Midbrain (tissue), 1 donor: ENCODE measurements around the gene PPP2R2B.

Experiments
- DNase-seq: peaks from one replicate; lab custom pipeline; 2025; lab: John Stamatoyannopoulos, UW

The PPP2R2B gene

DNA sequence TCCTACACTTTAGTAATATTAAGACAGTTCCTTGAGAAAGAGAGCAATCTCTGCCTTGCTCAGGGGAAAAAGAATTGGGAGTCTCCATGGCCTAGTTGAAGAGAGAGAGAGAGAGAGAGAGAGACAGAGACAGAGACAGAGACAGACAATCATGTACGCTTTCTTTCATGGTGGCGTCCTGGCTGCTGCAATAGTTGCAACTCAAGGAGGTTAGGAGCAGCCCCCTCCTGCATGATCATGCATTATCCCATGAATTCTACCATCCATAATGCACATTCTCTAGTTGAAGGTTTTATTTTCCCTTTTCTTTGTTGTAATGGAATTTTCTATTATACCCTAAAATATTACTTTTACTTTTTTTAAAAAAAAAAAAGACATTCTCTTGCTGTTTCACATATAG lies 50.7 kb downstream of the PPP2R2B start:
- no peak for DNase-seq

DNA sequence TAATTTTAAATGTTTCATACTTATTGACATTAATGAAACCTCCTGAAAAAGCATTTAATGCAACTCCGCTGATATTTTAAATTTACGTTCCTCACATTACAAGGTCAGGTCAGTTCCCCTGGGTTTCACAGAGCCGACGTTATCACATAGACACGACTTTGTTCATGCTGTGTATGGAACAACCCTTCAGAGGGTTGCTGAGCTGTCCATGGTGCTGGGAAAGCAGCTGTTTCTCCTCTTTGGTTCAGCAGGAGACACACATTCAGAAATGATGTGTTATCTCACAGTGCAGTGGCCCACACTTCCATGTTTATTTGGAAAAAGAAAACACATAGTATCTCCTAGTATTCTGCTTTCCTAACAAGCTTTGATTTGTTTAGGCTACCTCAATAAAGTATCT lies 53.5 kb downstream of the PPP2R2B start:
- peak; percentile 23 for DNase-seq

DNA sequence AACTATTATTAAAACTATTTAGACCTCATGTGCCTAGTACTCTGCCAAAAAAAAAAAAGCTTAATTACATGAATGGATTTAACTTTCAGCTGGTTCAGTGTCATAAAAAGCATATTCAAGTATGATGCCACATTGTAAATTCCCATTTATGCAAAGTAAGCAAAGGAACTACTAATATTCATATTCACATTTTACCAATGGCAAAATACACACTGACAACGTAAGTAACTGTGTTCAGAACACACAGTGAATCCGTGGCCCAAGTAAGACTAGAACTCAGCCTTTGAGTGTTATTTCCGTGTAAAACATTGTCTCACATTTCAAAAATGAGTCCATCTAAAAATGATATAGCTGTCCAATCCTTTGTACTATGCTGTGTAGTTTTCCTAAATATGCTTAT lies 56.8 kb downstream of the PPP2R2B start:
- no peak for DNase-seq

DNA sequence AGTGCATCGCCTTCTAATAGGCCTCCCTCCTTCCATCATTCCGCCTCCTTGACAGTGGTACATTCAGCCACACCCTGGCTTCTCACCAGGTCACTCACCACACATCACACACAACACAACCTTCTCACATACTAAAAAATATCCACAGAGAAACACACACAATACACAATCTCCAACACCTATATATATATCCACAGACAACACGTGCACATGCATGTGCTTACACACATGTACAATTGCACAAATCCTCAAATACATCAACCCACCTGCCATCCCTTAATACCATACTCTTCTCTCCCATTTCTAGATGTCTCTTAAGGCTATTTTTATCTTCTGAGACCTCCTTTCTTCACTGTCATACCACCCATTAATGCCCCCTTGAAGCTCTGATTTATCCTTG lies 57.6 kb downstream of the PPP2R2B start:
- no peak for DNase-seq

DNA sequence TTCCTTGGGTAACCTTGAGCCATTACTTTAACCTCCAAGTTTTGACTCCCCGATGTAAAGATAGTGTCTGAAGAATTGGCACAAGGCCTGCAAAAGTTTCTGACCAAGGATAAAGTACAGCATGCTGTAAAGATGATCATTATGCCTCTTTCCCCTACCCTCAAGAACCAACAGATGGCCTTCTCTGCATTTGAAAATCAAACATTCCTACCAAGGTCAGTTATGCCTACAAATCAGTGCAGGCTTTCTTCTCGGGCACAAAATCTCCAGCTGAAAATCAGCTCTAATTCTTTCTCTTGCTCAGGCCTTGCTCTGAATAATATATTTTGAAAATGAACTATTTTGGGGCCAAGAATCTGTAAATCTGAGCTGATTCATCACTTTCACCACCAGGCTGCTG lies 59.7 kb downstream of the PPP2R2B start:
- no peak for DNase-seq

DNA sequence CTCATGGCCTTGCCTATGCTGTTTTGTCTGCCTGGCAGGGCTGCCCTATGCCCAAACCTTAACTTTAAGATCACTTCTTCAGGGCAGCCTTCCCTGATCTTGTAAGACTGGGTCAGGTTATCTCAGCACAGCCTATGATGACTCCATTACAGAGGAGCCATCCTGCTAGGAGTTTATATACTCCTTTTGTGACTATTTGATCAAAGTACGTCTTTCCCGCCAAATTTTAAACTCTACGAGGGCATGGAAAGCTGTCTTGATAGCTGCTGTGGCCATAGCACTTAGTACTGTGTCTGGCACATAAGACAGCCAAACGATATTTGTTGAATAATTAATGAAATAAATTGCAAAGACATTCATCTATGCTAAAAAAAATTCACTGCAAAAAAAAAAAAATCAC lies 60.6 kb downstream of the PPP2R2B start:
- DNase-seq = no peak

DNA sequence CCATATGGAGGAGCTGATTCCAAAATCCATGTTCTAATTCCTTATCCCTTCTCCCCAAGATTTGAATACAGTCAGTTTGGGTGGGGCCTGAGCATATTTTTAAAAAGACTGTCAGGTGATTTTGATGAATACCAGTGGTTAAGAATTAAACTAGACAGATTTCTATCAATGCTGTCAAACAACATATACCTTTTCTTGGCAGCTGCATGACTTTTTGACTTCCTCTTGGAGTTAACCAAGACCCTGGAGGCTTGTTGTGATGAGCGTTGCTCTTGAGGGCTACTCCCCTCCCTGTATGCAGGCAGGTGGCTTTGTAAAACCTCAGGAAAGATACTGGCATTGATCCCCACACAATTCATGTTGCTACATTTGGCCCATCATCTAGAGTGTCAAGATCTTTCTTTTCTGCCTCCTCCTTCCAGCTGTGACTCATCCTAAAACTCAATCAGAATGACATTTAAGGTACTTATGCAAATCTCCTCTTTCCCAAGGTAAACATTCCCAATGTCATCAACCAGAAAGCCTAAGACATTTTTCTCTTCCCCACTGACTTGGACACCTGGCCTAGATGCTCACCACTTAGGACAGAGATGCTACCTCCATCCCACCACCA lies 61.7 kb downstream of the PPP2R2B start:
- no peak for DNase-seq

DNA sequence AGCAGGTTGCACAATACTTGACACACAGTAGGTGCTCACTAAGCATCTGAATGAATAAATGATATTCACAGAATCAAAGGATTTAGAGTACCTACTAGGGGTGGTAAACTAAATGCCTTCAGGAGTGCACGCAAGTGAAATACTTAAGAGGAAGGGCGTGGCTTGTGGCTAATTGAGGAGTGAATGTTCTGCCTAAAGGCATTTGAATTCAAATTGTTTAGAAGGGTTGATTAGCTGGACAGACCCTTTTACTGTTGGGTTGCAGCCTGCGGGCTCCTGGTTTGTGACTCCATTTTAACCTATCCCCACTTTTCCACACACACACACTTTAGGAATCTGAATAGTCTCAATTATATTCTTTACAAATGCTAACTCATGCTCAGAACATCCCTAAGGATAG lies 63.1 kb downstream of the PPP2R2B start:
- no peak for DNase-seq

DNA sequence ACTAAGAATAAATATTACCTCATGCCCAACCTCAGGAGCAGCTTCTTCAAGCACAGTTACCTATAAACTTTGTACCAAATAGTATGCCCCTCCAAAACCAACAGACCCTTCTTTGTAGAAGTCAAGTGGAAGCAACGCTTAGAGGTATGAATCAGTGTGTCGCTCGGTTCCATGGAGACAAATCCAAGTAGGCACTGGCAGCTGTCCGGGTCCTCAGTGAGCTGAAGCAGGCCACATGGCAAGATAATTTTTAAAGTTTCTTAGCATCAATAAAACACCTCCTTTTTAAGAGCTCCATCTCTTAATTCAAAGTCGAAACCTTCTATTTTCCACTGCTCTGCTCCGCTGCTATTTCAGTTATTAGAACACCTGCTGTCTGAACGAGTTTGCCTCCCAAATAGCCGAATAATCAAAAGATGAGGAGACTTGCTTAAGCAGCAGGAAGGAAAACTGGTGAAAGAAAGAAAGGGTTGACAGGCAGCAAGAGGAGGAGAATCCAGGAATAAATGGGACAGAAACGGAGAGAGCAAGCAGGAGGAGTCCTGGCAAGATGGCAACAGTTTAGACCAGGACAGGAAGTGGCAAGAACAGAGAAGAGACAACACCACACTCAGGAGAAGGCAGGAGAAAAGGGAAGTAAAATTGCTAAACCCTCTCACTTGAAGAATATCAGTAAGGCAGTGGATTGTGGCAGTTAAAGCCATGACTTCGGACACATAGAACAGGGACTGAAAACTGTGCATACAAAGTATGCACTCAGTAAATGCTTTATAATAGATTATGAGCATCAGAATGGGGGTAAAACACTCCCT lies 65.0 kb downstream of the PPP2R2B start:
- peak; percentile 17 for DNase-seq

DNA sequence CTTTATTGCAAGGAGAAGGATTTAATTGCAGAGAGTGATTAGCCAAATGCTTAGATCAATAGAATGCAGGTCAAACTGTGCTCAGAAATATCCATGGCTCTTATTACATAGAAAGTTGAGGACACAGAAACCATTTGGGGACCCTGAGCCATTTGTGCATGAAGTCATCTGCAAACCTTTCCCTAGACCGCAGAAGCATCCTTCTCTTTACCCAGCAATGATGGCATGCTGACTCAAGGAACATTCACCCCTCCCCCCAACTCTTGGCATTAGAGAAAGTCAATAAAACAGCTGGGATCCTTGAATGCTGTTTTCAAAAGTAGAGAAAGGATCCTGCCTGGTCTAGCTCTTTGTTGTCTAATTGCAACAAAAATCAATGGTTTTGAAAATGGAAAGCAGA lies 73.5 kb downstream of the PPP2R2B start:
- no peak for DNase-seq

DNA sequence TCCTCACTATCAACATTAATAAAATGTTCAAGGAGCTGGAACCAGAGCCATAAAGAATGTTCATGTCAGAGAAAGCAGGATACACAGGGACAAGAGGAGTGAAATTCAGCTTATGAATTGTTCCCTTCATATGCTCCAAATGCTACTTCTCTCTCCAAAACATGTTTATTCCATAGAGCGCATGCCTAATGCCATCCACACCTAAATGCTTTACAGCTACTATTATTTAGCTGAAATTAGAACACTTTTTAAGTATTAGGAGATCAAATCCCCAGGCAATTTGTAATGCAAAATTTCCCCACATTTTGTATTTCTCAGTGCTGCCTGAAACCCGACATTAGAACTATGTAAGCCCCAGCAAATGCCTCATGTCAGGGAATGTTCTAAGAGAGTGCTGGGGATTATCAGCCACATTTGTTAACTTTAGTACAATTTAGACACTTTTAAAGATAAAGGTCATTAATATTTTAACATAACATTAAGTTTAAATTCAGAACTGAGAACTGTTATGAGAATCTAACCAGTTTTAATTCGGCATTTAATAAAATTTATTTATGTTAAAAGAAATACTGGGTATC lies 75.5 kb downstream of the PPP2R2B start:
- DNase-seq = no peak

DNA sequence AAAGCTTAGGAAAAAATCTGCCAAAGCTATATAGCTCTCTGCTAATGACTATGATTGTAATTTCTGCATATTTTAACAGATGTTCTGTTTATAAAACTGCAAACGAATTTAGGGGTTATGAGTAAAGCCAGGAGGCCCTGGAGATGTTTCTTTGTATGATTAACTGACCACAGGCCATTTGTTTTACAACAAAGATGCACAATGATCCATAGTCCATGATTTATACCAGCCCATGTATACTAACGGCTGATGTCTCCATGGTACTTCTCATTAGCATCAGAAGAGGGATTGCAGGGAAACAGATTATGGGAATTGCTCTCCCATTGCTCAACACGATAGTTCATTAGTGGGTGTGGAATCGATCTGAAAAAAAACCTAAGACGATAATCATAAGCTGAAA lies 78.9 kb downstream of the PPP2R2B start:
- DNase-seq = no peak

DNA sequence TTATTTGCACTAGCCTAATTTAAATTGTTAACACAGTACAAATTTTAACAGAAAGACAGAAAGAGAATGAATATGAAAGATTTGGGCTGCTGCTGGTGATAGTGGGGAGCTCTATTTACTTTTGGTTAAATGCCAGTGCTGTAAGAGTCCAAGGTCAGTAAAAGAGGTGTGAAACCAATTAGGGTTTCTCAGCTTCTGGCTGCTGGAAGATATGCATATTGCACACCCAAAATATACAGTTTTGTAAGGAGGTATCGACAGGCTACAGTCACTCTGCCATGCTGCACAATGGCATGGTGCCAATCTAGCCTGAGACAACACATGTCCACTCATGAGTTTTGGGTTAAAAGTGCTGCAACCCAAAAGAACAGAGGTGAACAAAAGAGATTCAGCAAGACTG lies 79.3 kb downstream of the PPP2R2B start:
- no peak for DNase-seq

DNA sequence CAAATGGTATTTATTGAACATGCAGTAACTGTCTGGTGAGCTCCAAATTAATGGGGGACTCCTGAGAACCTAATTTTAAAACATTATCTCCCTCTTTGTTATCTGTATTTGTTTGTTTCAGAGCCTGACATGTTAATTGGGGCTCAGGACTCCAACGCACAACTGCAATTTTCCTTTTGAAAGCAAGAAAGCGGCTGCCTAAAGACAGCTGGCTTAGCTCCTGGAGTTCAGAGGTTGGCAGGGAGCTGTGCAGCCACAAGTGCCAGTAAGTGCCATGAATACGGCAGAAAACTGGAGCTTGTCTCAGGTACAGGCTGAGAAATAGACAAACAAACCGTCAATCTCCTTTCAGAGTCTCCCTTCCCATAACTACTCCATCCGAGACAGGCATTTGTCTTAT lies 80.9 kb downstream of the PPP2R2B start:
- peak; percentile 20 for DNase-seq

DNA sequence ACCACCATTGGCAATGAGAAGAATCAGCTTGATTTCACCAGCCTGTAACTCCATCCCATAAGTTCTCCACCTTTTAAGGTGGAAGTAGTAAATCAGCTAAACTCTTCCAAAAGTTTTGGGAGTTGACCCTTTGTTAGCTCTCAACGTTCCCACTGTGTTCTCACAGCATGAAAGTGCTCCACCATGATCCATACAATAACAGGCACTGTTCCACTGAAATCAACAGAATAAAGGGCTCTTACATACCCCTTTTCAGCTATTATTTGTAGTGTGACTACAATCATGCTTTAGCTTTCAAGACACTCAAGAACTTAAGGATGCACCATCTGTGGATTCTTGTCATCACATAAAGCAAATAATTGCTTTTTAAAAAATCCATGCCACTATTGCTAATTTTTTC lies 81.6 kb downstream of the PPP2R2B start:
- no peak for DNase-seq

DNA sequence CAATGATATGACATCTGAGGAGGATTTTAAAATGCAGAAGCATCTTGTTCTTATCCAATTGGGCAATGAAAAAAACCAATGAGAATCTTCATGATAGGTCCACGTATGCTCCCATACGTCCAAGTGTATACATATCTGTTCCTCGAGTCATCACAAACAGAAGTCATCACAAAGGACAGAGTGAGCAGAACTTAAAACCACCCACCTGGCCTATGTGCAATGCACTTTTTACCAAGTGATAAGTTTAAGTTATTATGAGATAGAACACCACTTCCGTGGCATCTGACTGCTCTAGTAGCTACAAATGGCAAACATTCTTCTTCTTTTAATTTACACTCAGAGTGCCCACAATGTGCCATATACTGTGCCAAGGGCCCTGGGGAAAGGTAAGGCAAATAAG lies 82.4 kb downstream of the PPP2R2B start:
- DNase-seq = no peak

DNA sequence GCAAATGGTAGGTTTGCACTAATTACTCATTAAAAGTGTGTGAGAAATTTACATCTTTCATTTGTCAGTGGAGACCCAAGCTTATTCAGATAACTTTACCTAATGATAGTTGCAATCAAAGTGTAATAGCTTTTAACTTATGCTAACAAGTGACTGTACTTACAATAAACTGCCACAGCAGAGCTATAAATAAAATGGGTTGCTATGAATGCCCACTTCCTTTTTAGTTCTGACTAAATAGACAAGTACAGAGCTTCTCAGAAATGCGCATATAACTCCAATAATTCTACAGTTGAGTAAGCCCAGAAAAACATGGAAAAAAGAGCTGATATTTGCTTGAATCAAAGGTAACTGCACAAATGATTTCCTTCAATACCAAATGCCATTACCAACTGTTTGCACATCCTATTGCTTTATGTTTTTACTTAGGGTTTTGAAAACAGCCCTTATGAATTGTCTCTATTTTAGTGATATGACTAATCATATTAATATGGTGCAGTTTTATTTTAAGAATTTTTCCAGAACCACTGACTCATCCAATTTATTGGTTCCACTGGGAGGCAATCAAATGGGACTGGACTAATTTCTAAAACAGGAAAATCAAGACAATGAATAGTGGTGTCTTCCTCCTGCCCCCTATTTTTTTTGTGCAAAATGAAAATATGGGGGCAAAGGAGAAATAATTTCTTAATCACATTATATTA lies 84.1 kb downstream of the PPP2R2B start:
- DNase-seq = no peak

DNA sequence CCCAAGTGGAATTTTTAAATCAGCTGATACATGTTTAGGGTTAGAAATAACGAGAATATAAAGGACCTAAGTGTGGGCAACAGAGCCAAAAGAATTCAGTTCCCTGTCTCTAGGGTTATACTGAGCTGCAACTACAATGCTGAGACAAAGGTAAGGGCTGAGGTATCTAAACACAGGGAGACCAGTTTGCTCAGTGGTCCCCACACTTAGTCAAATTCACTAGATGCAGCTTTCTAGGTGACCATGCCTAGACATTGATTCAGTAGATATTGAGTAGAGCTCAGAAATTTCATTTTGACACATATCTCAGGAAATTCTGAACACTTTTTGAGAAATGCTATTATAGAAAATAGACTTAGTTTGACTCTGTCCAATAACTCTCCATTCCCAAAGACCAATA lies 84.8 kb downstream of the PPP2R2B start:
- DNase-seq = no peak

DNA sequence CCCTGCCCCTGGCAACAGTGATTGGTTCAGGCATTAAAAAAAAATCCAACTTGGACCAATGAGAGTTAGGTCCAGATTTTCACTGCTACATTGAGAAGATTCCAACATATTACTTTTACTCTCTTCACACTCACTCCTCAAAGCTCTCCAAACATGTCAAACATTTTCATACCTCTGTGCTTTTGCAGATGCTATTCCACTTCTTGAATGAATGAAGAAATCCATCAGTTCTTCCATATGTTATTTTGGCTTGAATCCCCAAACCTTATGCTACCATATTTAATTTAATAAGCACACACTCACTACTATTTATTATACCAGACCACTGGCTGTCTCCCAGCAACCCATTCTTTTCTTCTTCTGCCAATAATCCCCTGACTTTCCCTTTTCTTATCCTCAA lies 87.1 kb downstream of the PPP2R2B start:
- no peak for DNase-seq

DNA sequence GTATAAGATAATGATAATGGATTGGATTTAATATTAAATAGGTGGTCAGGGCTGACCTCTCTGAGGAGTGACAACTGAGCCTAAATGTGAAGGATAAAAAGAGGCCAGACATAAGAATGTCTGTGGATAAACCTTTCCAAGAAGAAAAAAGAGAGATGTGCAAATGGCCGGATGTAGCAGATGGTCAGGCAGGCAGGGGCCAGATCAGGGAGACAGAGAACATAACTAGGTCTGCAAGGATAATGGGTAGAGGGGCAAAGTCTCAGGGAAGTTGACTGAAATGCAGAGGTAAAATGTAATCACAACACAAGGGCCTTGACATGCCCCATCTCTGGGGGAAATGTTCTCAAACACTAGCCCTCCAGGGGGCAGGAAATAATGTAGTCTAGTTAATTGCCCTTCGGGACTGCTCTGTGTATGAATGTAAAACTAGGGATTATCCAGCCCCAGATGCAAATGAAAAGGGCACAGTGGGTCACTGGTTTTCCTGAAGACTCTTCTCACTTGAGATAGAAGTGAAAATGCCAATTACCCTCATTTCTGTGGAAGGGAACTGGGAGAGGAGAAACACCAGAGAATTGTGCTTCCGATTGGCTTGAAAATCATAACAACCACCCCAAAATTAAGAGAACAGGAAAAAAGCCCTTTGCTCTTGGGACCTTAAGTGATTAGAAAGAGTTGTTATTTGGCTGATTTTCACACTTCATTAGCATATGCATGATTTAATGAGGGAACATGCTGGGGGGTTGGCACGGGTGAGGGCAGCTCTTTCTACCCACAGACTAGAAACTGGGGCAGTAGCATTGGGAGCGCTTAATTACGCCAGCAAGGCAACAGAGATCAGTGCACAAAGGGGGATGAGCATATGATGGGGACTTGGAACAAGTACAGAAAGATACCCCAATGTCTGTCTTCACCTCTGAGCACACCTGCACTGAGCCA lies 88.6 kb downstream of the PPP2R2B start:
- DNase-seq = peak; percentile 13

DNA sequence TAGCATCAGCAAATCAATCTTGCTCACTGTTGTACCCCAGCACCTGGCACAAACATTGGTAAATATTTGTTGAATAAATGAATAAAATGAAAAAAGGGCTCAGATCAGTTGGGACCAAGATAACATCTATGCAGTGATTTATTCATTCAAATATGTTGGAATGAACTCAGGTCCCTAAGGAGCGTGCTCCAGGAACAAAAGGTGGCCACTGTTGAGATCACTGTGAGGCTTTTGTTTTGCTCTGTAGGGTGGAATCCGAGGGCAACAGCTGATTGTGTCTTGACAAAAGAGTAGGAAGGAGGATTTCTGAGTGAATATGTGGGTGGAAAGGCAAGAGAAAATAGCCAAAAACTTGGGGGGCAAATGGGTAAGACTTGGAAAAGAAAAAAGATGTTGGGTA lies 89.7 kb downstream of the PPP2R2B start:
- DNase-seq = no peak

DNA sequence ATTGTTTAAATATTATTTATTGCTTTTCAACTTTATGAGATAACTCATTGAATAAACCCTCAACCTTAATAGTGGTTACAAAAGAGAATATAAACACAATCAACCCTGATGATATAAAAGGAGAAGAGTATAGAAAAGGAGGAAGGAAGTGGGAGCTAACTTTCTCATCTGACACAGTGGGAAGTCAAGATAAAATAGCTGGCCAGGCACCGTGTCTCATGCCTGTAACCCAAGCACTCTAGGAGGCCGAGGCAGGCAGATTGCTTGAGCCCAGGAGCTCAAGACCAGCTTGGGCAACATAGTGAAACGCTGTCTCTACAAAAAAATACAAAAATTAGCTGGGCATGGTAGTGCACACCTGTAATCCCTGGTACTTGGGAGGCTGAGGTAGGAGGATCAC lies 93.5 kb downstream of the PPP2R2B start:
- DNase-seq = no peak
